NCI-H748 (cell line): ENCODE data around the gene RGS7.
"Not testable (repeated sequence)": the region's sequence is repeated elsewhere in the genome, so short reads cannot be mapped to it uniquely, and the experiment has no call there.

Source experiments
- DNase-seq: peaks from one replicate; lab custom pipeline; 2025; ENCODE audit not compliant: unreplicated experiment; lab: John Stamatoyannopoulos, UW

The RGS7 gene

DNA sequence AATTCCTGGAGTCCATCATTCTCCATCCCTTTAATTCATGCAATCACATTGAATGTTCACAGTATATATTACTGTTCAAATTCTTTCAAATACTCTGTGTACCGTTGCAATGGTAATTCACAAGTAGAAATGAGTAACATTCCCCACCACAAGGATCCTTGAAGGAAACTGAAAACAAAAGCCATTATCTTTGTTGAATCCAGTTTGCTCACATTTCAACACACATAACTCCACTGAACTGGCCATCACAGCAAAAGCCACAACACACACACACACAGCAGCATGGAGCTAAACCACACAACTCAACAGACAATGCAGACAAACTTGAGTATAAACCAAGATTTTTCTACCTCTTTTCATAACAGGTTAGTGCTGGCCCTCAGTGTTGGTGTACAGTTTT is 556.7 kb downstream of the RGS7 start:
- DNase-seq = no peak

DNA sequence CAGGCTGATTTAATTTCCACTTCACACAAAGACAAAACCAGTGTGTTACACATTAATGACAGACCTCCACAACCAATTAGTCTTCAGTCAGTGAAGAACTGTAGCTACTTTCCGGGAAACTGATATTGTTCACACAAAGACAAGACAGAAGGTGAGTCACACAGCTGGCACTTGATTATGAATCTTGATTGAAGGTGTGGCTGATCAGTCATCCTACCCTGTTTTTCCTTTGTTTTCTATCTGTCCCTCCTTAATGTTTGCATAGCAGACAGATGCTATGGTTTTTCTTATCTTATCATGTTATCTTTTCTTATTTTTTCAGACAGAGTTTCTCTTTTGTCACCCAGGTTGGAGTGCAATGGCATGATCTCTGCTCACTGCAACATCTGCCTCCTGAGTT is 560.0 kb downstream of the RGS7 start:
- peak; percentile 57 for DNase-seq

DNA sequence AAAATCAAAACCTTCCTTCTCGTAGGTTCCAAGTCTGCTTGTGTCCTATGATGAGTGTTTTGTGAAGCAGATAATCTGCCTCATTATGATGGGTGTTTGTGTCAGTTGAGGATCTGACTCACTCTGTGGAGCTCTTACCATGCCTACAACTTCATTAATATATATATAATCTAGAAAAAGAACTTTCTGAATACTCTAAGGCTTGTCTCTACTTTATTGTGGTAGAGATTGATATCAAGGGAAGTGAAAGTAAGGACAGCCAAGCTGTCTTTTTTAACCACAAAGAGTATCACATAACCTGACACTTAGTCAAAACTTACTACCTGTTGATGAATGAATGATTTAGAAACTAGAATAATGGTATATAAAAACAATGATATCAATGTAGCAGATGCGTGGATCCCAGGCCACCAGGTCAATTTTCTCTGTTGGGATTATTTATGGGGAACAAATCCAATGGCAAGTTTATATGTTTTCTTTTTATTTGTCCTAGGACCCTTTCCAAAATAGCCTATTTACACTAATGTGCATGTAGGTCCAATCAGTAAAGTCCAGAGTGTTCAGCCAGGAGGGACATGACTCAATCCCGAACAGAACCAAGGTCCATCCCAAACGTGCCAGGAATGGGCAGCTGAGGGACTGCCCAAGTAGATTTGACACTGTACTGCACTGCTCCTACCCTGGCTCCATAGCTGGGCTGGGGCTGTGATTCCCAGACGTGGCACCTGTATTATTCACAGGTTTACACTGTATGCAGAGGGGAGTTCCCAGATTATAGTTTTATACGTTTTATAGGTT is 562.8 kb downstream of the RGS7 start:
- no peak for DNase-seq

DNA sequence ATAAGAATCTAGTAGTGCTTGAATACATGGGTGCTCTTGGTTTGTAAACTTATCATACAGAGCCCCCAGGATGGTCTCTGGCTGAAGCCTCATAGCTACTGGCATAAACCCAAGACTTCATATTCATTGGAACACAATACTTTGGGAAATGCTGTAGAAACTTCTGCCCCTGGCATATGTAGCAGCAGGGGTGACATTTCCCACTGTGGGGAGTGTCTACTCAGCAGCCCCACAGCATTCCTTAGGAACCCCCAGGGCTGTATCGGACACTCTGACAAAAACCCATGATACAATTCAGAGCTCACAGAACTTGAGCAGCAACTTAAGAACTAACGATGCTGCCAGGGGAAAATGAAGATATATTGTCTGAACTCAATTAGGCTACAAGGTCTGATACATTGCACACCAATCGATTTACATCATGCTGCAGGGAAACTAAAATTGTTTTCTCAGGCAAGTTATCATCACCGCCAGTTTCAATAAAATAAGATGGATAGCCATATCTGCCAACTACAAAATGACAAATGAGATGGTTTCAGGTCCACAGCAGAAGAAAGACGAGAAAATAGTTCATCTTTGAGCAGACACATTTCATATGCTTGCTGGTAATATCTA is 564.0 kb downstream of the RGS7 start:
- DNase-seq = no peak

DNA sequence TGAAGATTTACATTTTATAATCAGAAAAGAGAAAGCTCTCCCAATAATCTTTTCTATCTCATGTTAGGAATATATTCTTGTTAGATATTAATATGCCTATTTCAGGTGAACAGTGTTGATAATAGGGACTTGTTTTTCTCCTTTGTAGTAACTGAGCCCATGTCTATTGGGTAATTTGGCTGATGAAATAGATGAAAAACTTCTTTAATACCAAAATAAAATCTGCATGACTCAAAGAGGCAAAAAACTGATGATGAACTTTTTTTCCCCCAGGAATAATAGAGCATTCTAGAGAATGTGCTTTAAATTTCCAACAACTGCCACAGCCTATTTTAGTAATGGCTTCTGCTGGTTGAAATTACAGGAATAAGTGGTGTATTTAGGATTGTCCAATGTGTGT is 566.1 kb downstream of the RGS7 start:
- DNase-seq = no peak

DNA sequence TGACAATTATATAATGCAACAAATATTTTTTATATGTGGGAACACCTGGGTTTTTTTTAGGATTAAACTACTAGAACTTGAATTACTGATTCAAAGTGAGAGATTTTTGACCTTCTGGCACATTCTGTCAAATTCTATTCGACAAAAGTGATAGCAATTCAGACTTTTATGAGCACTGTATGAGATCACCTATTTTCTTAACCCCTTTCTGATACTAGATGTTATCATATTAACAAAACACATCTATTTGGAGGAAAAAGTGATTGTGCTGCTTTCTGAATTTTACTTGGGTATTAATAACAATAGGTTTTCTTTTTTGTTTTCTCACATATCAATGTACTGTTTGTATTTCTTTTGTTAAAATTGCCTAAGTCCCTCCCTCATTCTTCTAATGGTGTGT is 570.1 kb downstream of the RGS7 start:
- DNase-seq = no peak

DNA sequence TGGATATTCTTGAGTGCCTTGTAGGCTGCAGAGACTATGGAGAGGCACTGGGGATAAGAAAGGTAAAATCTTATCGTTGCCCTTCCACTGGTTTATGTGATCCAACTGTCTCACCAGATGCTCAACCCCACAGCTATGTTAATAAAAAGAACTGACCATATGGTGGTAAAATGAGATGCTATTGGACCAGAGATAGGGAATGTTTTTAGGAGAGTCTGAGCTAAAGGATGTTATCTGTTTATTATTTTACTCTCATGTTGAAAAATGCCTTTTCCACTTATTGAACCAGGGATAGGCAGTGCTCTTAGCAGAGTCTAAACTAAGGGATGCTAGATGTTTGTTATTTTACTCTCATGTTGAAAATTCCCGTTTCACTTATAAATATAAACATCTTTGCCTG is 572.2 kb downstream of the RGS7 start:
- DNase-seq = no peak

DNA sequence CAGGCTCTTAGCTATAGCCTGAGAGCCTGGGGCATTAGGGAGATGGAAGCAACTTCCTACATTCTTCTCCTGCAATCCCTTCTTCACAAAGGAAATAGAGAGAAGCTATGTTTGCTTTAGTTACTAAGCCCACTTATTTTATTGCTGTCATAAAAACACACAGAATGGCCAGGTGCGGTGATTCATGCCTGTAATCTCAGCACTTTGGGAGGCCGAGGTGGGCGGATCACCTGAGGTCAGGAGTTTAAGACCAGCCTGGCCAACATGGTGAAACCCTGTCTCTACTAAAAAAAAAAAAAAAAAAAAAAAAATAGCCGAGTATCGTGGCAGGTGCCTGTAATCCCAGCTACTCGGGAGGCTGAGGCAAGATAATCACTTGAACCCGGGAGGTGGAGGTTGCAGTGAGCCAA is 573.3 kb downstream of the RGS7 start:
- peak; percentile 87 for DNase-seq

DNA sequence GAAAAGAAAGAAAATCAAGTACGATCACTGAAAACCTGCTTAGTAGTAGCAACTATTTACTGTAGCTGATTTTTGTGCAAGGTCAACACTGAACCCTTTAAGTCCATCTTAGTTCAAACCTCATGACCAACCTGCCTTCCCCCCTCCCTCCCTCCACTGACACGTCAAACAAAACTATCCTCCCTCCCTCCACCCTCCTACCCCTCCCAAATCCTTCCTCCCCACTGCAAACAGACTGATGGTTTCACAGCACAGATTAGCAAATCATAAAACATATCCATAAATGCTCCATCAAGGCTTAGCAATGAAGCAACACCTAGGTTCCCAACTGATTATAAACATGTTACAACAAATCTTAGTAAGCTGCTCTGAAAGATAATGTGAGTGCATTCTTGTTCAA is 580.8 kb downstream of the RGS7 start:
- no peak for DNase-seq

DNA sequence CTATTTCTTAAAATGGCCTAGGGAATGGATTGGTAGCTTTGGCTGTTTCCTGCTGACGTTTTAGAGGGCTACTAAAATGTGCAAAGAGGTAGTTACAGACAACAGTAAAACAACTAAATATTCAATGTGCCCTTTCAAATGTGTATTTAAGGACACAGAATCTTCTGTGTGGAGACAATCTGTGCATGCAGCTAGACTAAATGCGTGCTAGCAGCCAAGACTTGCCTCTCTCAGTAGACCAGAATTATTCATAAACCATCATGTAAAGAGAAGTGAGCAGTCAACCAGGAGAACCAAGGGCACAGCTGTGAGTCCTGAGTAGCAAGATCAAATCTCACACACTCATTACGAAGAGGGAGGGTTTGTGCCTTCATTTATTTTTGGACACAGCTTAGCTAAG is 584.9 kb downstream of the RGS7 start:
- DNase-seq = no peak

DNA sequence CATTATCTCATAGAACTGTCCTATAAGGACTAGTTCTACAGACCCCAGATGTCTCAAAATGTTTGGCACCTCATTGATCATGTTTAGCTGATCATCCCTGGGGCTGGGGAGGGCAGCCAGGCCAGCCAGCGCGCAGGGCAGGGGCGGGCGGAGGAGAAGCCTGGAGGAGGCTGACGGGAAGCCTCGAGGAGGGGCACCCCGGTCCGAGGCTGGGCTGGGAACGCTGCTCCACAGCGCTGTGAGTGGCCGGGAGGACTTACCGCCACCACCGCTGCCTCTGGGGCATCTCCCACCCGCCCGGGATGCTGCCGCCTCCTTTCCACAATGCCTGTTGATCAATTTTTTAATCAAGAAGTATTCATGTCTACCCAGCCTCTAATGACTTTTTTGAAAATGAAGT is 585.6 kb downstream of the RGS7 start:
- DNase-seq = no peak

DNA sequence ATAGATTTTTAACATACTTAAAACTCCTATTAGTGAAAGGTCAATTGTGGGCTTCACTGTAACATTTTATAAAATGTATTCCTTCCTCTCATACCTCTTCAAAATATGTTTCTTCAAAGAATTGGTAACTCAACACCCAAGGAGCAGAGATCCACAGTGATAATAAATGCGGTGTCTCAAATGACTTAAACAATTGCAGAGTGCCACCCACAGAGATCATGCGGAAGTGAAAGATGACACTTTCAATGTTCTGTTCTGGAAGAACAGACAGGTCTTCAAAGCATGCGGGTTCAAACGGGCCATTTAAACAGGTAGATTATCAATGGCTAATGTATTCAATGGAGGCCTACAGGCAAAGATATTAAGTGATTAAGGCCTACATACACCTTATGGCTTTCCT is 588.0 kb downstream of the RGS7 start:
- DNase-seq = peak; percentile 65

DNA sequence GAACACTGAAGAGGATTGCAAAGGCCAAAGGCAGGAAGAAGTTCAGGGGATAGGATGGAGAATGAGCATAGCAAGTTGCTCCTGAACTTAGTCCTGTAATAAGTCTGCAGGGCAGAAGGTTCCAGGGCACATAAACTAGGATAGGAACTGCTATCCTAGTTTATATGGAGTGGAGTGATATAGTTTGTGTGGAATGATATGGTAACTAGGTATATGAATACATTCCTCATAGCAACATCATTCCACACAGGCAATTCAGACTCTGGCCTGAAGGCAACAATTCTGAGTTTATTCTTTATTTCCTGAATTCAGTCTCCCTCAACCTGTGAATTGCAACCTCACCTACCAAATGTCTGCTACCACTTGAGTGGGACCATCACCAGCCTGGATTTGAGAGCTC is 590.2 kb downstream of the RGS7 start:
- no peak for DNase-seq

DNA sequence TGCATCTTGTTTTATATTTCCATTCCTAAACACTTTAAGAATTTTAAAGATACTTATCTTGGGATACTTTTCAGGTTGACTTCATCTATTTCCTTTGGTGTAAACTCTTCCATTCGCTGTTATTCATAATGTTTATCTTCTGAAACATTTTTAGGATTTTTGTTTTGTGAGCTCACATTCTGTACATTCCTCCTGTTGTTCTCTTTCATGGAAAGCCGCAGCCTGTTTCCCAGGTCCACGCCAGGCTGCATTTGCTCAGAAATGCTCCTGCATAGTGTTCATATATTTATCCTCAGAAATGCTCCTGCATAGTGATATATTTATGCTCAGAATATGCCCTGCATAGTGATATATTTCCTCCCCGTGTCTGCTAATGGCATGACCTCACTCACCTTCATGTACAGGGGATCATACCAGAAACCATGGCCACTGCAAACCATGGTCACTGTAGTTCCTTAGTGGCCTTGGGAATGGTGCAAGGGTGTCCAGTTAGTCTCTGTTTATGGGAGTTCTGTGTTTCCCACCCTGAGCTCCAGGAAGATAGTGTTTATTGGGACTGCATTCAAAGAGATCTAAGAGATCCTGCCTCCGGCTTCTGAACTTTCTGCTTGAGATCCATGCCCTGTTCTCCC is 591.2 kb downstream of the RGS7 start:
- no peak for DNase-seq

DNA sequence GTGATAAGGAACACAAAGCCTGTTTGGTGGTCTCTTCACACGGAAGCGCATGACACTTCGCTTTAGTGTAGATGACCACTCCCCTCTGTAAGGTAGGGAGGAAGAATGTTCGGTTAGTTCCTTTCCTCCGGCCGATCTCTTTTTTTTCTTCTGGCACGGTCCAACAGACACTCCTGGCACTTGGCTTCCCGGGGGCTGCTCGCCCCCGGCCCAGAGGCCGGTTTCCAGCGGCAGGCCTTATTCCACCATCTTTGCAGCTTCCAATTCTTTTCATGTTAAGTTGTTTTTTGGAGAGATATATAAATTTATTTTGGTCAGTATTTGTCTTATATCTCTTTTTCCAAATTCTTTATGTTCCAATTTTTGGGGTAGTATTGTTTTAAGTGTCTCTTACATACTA is 593.2 kb downstream of the RGS7 start:
- no peak for DNase-seq

DNA sequence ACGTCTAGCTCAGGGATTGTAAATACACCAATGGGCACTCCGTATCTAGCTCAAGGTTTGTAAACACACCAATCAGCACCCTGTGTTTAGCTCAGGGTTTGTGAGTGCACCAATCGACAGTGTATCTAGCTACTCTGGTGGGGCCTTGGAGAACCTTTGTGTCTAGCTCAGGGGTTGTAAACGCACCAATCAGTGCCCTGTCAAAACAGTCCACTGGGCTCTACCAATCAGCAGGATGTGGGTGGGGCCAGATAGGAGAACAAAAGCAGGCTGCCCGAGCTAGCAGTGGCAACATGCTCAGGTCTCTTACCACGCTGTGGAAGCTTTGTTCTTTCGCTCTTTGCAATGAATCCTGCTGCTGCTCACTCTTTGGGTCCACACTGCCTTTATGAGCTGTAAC is 593.9 kb downstream of the RGS7 start:
- not testable (repeated sequence) for DNase-seq

DNA sequence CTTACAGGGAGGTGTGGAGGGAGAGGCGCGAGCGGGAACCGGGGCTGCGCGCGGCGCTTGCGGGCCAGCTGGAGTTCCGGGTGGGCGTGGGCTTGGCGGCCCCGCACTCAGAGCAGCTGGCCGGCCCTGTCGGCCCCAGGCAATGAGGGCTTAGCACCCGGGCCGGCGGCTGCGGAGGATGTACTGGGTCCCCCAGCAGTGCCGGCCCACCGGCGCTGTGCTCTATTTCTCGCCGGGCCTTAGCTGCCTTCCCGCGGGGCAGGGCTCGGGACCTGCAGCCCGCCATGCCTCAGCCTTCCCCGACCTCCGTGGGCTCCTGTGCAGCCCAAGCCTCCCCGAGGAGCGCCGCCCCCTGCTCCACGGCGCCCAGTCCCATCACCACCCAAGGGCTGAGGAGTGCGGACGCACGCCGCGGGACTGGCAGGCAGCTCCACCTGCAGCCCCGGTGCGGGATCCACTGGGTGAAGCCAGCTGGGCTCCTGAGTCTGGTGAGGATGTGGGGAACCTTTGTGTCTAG is 594.5 kb downstream of the RGS7 start:
- DNase-seq = not testable (repeated sequence)

DNA sequence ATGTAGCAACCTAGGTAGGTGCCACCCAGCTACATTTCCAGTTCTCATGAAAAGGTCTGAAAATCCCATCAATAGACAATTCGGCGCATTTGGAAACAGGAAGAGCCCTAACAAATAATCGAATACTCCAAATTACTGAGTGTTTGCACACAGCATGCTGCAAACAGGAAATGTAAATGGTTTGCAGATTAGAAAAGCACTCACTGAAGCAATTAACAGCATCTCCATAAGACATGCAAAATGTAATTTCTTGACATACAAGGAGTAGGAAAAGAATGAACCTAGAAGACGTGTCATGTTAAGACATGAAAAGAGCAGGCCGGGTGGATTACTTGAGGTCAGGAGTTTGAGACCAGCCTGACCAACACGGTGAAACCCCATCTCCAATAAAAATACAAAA is 598.2 kb downstream of the RGS7 start:
- DNase-seq = peak; percentile 64

DNA sequence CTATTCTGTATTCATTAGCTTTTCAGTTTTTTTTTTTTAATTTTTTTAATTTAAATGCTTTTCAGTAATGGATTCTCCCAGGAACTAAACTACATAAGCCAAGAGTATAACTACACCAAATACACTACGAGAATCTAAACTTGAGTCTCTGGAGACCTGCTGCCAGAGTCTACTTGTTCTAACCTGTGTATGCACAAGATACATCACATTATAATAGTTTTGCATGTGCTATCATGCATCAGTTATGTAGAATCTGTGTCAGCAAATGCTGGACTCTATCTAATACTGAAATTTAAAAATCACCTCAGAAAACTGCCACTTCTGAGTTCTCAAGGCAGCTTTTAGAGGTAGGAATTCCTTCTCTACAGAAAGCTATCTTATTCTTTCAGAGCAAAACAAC is 598.7 kb downstream of the RGS7 start:
- DNase-seq = no peak

DNA sequence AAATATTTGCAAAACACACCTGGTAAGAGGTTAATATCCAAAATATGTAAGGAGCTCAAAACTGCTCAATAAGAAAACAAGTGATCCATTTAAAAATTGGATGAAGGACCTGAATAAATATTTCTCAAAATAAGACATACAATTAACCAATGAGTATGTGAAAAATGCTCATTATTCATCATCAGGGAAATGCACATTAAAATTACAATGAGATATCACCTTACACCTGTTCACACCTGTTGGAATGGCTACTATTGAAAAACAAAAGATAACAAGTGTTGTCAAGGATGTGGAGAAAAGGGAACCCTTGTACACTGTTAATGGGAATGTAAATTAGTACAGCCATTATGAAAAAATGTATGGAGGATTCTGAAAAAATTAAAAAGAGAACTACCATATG is 609.1 kb downstream of the RGS7 start:
- no peak for DNase-seq

DNA sequence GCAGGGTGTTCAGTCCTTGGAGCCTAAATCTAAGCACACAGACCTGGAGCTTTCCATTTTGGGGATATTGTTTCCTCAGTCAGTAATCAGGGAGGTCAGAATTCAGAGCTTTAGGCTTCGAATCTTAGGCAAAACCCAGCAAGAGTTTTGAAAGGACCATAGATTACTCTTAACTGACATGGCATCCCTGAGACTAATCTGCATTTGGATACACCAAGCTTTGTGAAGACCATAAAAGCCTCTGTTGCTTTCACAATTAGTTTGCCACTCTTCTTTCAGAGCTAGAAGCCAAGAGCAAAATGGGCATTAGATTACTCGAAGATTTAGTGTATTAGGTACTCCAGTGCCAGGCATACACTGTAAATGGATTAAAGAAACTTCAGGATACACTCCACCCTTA is 613.3 kb downstream of the RGS7 start:
- no peak for DNase-seq

DNA sequence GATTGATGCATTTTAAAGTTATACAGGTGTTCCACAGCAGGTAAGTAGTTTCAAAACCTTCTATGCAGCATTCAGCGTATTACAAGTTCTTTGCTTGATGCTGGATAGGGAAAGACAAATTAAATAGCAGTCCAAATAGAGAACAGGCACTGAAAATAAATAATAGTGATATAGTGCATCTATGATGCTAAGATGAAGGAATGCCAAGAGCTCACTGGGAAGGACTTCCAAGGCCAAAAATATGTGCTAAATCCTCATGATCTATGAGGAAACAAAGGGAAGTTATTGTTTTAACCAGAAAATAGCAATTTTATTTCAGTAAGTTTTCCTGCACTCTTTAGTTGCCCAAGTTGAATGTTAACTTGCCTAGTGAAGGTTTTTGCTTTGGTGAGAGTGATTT is 617.3 kb downstream of the RGS7 start:
- no peak for DNase-seq
